Measurements from ENCODE around the gene AVEN.

The AVEN gene

DNA sequence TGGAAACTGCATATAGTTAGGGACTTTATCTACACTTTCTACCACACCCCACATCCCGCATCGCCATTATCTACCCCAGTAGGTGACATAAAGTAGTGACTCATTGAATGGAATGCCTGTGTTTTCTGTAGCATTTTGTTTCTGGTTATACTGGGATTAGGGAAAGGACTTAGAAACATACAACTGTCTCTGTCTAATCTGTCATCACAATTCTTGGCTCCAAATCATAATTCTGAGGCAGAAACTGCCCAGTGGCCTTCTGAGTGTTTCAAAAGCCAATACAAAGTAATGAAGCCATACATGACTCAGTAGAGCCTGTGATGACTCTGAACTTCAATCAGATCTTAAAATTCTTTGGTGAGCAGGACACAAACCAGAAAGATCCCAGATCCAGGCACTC lies 186.4 kb downstream of the AVEN start:
- Histone ChIP-seq H3K27ac (ENCODE audit: low read length) (no peak overlapping the region), H3K27me3 (ENCODE audit: control insufficient read depth in 1 of 2, insufficient read depth in 2 of 2, low read length in 2 of 2) (no peaks in the 10 kb centered on the region), H3K4me1 (ENCODE audit: control insufficient read depth, insufficient read depth, low read length) (no peaks in the 10 kb centered on the region), H3K4me3 (ENCODE audit: low read length in 2 of 2) (no peak overlapping the region), H3K9ac (ENCODE audit: low read length in 2 of 2) (no peak overlapping the region), H3K9me3 (ENCODE audit: control insufficient read depth in 2 of 2, low read length in 2 of 2) (no peaks in the 10 kb centered on the region), H3K36me3 (ENCODE audit: control insufficient read depth in 2 of 2, insufficient read depth in 2 of 2, low read length in 2 of 2) (peaks cover 12 to 15% of the 10 kb centered on the region in 2 donors)

DNA sequence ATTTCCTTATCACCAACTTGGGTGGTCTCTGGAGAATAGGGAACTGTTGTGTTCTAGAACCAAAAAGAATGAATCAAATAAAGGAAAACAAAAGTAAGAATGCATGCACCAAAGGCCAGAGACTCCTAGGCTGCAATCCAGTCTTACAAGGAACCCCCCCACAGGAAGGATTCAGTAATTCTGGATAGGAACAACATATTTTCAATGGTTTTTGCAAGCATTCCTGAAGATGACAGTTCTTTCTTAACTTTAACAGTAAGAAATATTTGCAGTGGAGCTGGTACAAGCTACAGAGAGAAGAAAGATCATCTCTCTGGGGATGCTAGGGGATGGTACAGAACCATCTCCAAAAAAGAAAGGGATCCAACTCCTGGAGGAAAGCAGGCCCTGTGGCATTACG lies 186.9 kb downstream of the AVEN start:
- Histone ChIP-seq H3K9ac (ENCODE audit: low read length in 2 of 2) (no peak overlapping the region), H3K27ac (ENCODE audit: low read length) (no peak overlapping the region), H3K4me3 (ENCODE audit: low read length in 2 of 2) (no peak overlapping the region), H3K36me3 (ENCODE audit: control insufficient read depth in 2 of 2, insufficient read depth in 2 of 2, low read length in 2 of 2) (peaks cover 11 to 12% of the 10 kb centered on the region in 2 donors), H3K9me3 (ENCODE audit: control insufficient read depth in 2 of 2, low read length in 2 of 2) (no peaks in the 10 kb centered on the region), H3K27me3 (ENCODE audit: control insufficient read depth in 1 of 2, insufficient read depth in 2 of 2, low read length in 2 of 2) (no peaks in the 10 kb centered on the region), H3K4me1 (ENCODE audit: control insufficient read depth, insufficient read depth, low read length) (no peaks in the 10 kb centered on the region)

DNA sequence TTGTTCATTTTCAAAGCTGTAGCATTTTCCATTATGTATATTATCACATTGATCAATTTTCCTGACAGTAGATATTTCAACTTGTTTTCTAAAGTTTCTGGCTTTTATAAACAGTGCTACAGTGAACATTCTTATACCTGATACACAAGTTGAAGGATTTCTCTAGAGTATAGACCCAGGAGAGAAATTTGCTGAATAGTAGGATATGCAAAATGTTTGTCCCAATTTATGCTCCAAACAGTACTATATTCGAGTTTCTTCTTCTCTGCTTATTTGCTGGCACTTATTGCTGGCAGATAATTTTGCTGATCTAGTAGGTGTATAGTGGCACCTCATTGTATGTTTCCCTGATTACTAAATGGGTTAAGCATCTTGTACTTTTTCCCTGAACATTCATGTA lies 187.9 kb downstream of the AVEN start:
- Histone ChIP-seq H3K27ac (ENCODE audit: low read length) (no peak overlapping the region), H3K4me1 (ENCODE audit: control insufficient read depth, insufficient read depth, low read length) (no peaks in the 10 kb centered on the region), H3K27me3 (ENCODE audit: control insufficient read depth in 1 of 2, insufficient read depth in 2 of 2, low read length in 2 of 2) (no peaks in the 10 kb centered on the region), H3K9ac (ENCODE audit: low read length in 2 of 2) (no peak overlapping the region), H3K36me3 (ENCODE audit: control insufficient read depth in 2 of 2, insufficient read depth in 2 of 2, low read length in 2 of 2) (peaks cover 11 to 12% of the 10 kb centered on the region in 2 donors), H3K9me3 (ENCODE audit: control insufficient read depth in 2 of 2, low read length in 2 of 2) (no peaks in the 10 kb centered on the region), H3K4me3 (ENCODE audit: low read length in 2 of 2) (no peak overlapping the region)

DNA sequence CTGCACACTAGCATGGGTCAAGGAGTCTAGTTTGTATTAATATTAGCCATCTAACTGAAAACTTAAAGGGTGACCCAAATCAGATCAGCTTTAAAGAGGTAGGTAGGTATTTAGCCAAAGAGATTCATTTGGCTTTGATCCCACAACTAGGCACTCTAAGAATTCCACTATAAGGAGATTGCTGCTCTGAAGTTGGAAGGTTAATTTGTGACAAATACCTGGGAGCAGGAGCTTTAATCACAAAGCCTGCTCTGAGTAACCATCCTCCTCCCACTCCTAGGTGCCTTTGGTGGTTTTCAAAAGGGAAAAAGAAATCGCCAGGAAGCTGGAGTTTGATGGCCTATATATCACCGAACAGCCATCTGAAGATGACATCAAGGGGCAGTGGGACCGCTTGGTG lies 191.0 kb downstream of the AVEN start:
- no peak overlapping the region for H3K27ac ChIP-seq (ENCODE audit: low read length)
- no peak overlapping the region for H3K4me3 ChIP-seq (ENCODE audit: low read length in 2 of 2)
- H3K4me1 ChIP-seq (ENCODE audit: control insufficient read depth, insufficient read depth, low read length), result no peaks in the 10 kb centered on the region
- no peak overlapping the region for H3K9ac ChIP-seq (ENCODE audit: low read length in 2 of 2)
- no peaks in the 10 kb centered on the region for H3K27me3 ChIP-seq (ENCODE audit: control insufficient read depth in 1 of 2, insufficient read depth in 2 of 2, low read length in 2 of 2)
- peaks cover 8 to 9% of the 10 kb centered on the region in 2 donors for H3K36me3 ChIP-seq (ENCODE audit: control insufficient read depth in 2 of 2, insufficient read depth in 2 of 2, low read length in 2 of 2)
- H3K9me3 ChIP-seq (ENCODE audit: control insufficient read depth in 2 of 2, low read length in 2 of 2), result no peaks in the 10 kb centered on the region

DNA sequence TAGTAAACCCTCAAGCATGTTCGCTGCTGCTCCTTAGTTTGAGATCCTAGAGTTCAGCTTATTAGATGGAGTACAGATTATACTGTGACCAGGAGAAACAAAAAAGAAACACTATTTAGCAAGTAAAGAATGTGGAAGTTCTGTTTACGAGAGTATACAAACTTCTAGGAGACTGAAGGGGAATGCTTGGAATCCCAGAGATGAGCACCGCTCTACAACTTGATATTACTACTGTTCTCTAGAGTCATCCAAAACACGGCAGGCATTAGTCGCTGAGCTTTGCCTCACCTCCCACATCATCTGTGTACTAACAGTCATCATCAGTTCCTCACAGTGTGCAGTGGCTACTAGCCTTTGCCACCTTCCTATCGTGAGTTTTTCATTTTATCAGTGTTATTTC lies 192.1 kb downstream of the AVEN start:
- Histone ChIP-seq H3K9ac (ENCODE audit: low read length in 2 of 2) (no peak overlapping the region), H3K4me3 (ENCODE audit: low read length in 2 of 2) (no peak overlapping the region), H3K9me3 (ENCODE audit: control insufficient read depth in 2 of 2, low read length in 2 of 2) (no peaks in the 10 kb centered on the region), H3K27me3 (ENCODE audit: control insufficient read depth in 1 of 2, insufficient read depth in 2 of 2, low read length in 2 of 2) (no peaks in the 10 kb centered on the region), H3K27ac (ENCODE audit: low read length) (no peak overlapping the region), H3K36me3 (ENCODE audit: control insufficient read depth in 2 of 2, insufficient read depth in 2 of 2, low read length in 2 of 2) (peaks cover 8 to 12% of the 10 kb centered on the region in 2 donors), H3K4me1 (ENCODE audit: control insufficient read depth, insufficient read depth, low read length) (no peaks in the 10 kb centered on the region)

DNA sequence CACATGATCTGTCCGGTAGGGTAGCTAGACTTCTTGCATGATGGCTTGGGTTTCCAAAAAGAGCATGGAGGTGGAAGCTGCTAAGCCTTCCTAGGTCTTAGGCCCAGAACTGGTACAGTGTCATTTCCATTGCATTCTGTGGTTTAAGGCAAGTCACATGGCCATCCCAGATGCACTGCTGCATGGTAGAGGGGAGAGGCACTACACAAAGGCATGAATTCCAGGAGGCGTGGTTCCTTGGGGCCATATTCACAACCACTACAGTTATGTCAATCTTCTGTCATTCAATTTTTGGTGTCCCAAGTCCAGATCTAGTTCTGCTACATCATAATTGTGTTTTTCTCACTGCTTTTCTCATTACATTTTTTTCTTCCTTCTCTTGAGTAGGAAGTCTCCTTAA lies 192.9 kb downstream of the AVEN start:
- Histone ChIP-seq H3K9me3 (ENCODE audit: control insufficient read depth in 2 of 2, low read length in 2 of 2) (no peaks in the 10 kb centered on the region), H3K4me3 (ENCODE audit: low read length in 2 of 2) (no peak overlapping the region), H3K9ac (ENCODE audit: low read length in 2 of 2) (no peak overlapping the region), H3K4me1 (ENCODE audit: control insufficient read depth, insufficient read depth, low read length) (no peaks in the 10 kb centered on the region), H3K27me3 (ENCODE audit: control insufficient read depth in 1 of 2, insufficient read depth in 2 of 2, low read length in 2 of 2) (no peaks in the 10 kb centered on the region), H3K27ac (ENCODE audit: low read length) (no peak overlapping the region), H3K36me3 (ENCODE audit: control insufficient read depth in 2 of 2, insufficient read depth in 2 of 2, low read length in 2 of 2) (peaks cover 13% of the 10 kb centered on the region in 2 donors)

DNA sequence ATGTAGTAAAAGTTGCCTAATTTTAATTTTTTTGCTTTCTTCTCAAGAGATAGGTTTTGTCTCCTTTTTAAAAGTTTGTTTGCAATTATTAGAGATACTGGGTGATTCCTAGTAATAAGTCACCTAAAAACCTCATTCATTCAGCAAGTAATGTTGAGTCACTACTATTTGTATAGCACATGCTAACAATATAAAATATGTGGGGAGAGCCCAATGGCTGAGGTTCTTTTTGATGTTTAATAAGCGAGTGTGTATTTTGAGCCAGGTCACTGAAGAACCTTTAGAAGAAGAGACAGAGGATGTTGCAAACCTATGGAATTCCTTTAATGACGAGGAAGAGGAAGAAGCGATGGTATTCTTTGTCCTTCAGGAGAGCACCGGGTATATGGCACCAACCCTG lies 194.4 kb downstream of the AVEN start:
- no peak overlapping the region for H3K27ac ChIP-seq (ENCODE audit: low read length)
- H3K4me3 ChIP-seq (ENCODE audit: low read length in 2 of 2), result no peak overlapping the region
- no peaks in the 10 kb centered on the region for H3K9me3 ChIP-seq (ENCODE audit: control insufficient read depth in 2 of 2, low read length in 2 of 2)
- no peaks in the 10 kb centered on the region for H3K27me3 ChIP-seq (ENCODE audit: control insufficient read depth in 1 of 2, insufficient read depth in 2 of 2, low read length in 2 of 2)
- no peaks in the 10 kb centered on the region for H3K4me1 ChIP-seq (ENCODE audit: control insufficient read depth, insufficient read depth, low read length)
- H3K9ac ChIP-seq (ENCODE audit: low read length in 2 of 2), result no peak overlapping the region
- H3K36me3 ChIP-seq (ENCODE audit: control insufficient read depth in 2 of 2, insufficient read depth in 2 of 2, low read length in 2 of 2), result peaks cover 13 to 18% of the 10 kb centered on the region in 2 donors

DNA sequence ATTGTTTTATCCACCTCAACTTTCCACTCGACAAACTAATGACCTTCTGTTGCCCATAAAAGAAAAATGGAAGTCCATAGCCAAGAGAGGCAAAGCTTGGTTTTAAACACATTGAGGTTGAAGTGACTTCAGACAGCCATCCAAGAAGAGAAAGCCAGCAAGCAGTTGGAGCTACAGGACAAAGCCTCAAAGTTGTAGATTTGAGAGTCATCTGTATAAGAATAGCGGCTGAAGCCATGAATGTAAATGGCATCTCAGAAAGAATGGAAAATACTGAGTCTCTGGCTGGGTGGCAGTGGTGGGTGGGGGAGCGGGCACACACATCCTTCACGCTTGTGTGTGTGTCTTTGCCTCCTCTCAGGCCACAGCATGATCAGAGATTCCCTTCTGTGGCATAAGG lies 194.8 kb downstream of the AVEN start:
- Histone ChIP-seq H3K9me3 (ENCODE audit: control insufficient read depth in 2 of 2, low read length in 2 of 2) (no peaks in the 10 kb centered on the region), H3K27ac (ENCODE audit: low read length) (no peak overlapping the region), H3K9ac (ENCODE audit: low read length in 2 of 2) (no peak overlapping the region), H3K4me1 (ENCODE audit: control insufficient read depth, insufficient read depth, low read length) (no peaks in the 10 kb centered on the region), H3K36me3 (ENCODE audit: control insufficient read depth in 2 of 2, insufficient read depth in 2 of 2, low read length in 2 of 2) (peaks cover 12 to 18% of the 10 kb centered on the region in 2 donors), H3K4me3 (ENCODE audit: low read length in 2 of 2) (no peak overlapping the region), H3K27me3 (ENCODE audit: control insufficient read depth in 1 of 2, insufficient read depth in 2 of 2, low read length in 2 of 2) (no peaks in the 10 kb centered on the region)

DNA sequence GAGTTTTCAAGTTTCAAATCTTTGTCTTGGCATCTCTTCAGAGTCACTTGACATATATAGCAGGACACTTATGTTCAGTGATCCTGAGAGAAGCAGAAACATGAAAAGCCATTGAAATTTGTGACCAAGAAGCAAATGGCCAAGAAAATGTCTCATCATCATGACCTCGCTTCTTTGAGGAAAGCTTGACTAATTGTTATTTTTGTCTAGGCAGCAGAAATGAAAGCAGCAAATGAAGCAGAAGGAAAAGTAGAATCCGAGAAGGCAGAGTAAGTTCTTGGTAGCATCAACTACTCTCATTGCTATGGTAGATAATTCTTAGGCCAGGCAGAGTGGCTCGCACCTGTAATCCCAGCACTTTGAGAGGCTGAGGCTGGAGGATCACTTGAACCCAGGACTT lies 198.4 kb downstream of the AVEN start:
- H3K27me3 ChIP-seq (ENCODE audit: control insufficient read depth in 1 of 2, insufficient read depth in 2 of 2, low read length in 2 of 2), result no peaks in the 10 kb centered on the region
- peaks cover 22 to 28% of the 10 kb centered on the region in 2 donors for H3K36me3 ChIP-seq (ENCODE audit: control insufficient read depth in 2 of 2, insufficient read depth in 2 of 2, low read length in 2 of 2)
- no peak overlapping the region for H3K27ac ChIP-seq (ENCODE audit: low read length)
- H3K4me1 ChIP-seq (ENCODE audit: control insufficient read depth, insufficient read depth, low read length), result no peaks in the 10 kb centered on the region
- no peak overlapping the region for H3K9ac ChIP-seq (ENCODE audit: low read length in 2 of 2)
- H3K4me3 ChIP-seq (ENCODE audit: low read length in 2 of 2), result no peak overlapping the region
- no peaks in the 10 kb centered on the region for H3K9me3 ChIP-seq (ENCODE audit: control insufficient read depth in 2 of 2, low read length in 2 of 2)

DNA sequence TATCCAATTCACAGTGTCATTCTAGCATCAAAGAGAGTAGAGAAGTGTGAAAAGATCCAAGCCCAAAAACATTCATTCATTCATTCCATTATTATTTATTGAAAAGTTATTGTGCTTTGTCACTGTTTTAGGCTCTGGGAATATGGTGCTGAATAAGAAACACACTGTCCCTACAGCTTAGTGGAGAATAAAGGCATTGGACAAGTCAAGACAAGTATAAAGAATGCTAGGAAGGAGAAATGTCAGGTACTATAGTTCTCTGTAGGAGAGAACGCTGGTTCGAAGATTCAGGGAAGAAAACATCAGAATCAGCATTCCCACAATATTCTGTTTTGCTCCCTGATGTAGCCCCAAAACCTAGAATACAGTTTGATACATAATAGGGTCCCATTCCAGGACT lies 199.5 kb downstream of the AVEN start:
- no peaks in the 10 kb centered on the region for H3K9me3 ChIP-seq (ENCODE audit: control insufficient read depth in 2 of 2, low read length in 2 of 2)
- no peaks in the 10 kb centered on the region for H3K4me1 ChIP-seq (ENCODE audit: control insufficient read depth, insufficient read depth, low read length)
- H3K27me3 ChIP-seq (ENCODE audit: control insufficient read depth in 1 of 2, insufficient read depth in 2 of 2, low read length in 2 of 2), result no peaks in the 10 kb centered on the region
- no peak overlapping the region for H3K4me3 ChIP-seq (ENCODE audit: low read length in 2 of 2)
- no peak overlapping the region for H3K9ac ChIP-seq (ENCODE audit: low read length in 2 of 2)
- no peak overlapping the region for H3K27ac ChIP-seq (ENCODE audit: low read length)
- H3K36me3 ChIP-seq (ENCODE audit: control insufficient read depth in 2 of 2, insufficient read depth in 2 of 2, low read length in 2 of 2), result peaks cover 19 to 23% of the 10 kb centered on the region in 2 donors

DNA sequence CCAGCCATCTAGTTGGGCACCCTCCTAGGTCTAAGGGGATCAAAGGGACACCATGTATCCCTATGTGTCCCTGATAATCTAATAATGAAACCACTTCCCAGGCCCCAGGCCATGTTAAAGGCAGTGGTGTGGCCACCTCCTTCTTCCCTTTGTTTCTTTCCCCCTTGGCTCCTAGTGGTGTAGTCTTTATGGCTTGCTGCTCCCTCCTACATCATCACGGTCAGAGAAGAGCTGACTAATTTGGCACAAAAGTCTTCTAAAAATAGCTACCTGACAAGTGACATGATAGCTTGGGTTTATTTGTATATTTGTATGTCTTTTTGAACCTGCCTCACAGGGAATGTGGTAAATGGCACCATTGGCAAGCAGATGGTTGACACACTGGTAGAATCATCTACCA lies 201.7 kb downstream of the AVEN start:
- Histone ChIP-seq H3K4me3 (ENCODE audit: low read length in 2 of 2) (no peak overlapping the region), H3K9ac (ENCODE audit: low read length in 2 of 2) (no peak overlapping the region), H3K27me3 (ENCODE audit: control insufficient read depth in 1 of 2, insufficient read depth in 2 of 2, low read length in 2 of 2) (no peaks in the 10 kb centered on the region), H3K27ac (ENCODE audit: low read length) (no peak overlapping the region), H3K4me1 (ENCODE audit: control insufficient read depth, insufficient read depth, low read length) (no peaks in the 10 kb centered on the region), H3K9me3 (ENCODE audit: control insufficient read depth in 2 of 2, low read length in 2 of 2) (no peaks in the 10 kb centered on the region), H3K36me3 (ENCODE audit: control insufficient read depth in 2 of 2, insufficient read depth in 2 of 2, low read length in 2 of 2) (peaks cover 19 to 20% of the 10 kb centered on the region in 2 donors)

All from stomach smooth muscle (tissue), 2 donors.